Measurements from ENCODE around the gene TMIE.

Gene TMIE, protein sequence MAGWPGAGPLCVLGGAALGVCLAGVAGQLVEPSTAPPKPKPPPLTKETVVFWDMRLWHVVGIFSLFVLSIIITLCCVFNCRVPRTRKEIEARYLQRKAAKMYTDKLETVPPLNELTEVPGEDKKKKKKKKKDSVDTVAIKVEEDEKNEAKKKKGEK

DNA sequence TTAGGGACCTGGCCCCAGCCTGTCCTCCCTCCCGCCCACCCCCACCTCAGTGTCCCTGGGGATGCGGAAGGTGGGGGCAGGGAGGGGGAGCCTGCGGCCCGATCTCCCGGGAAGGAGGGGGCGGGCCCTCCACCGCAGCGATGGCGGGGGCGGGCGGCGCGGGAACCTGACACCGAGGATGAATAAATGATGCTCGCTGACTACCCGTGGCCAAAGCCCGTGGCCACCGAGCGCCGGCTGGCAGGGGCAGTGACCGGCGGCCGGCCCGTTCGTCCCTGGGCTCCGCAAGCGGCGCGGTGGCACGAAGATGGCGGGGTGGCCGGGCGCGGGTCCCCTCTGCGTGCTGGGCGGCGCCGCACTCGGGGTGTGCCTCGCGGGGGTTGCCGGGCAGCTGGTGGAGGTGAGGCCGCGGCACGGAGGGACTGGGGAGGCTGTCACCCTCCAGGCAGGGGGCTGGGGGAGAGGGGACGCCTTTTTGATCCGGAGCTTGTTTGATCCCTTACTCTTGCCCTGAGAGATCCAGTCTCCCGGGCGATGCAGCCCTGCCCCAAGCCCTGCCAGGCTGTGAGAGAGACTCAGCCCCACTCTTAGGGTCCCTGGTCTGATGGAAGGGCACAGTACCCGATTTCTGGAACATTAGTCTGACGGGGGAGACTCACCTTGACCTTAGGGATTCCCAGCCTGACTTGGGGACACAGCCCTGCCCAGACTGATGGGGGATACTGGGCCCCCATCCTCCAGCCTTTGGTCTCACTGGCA is at the start of gene TMIE:
Gene TMIE, plus strand, starts transcription at position 212 of the 759 bp plus-strand sequence. Its CDS starts 96 bp downstream, at position 308.
- no peak for DNase-seq

DNA sequence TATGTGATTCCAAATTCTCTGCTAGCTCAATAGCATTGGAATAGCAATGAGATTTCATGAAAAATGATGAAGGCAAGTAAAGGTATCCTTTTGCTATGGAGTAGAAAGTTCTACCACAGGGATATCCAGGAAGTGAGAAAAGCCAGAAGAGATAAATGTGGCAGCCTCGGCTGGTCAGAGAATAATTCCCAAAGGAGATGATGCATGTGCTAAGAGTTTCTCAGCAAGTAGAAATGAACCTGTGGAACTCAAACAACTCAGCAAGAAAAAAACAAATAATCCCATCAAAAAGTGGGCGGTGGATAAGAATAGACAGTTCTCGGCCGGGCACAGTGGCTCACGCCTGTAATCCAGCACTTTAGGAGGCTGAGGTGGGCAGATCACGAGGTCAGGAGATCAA is 45.9 kb upstream of the TMIE start:
- no peak for DNase-seq

DNA sequence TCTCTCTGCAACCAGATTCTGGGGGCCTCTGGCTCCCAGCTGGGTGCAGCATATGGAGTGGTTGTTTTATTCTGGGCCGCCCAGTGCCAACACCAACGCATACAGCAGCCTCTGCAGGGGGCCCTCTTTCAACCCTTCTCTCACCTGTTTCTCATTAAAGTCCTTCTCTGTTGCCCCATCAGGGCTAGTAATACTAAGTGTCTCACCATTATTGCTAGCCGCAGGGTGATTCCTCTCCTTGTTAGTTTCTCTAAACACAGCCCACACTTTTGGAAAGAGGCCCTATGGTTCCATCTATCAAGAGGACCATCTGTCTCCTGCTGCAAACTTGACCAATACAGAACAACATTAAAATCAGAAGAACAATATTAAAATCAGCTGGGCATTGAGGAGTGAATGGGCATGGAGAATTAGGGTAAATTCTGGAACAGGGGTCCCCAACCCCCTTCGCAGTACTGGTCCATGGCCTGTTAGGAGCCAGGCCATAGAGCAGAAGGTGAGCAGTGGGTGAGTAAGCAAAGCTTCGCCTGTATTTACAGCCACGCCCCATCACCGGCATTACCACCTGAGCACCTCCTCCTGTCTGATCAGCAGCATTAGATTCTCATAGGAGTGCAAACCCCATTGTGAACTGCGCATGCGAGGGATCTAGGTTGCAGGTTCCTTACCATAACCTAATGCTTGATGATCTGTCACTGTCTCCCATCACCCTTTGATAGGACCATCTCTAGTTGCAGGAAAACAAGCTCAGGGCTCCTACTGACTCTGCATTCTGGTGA is 44.2 kb upstream of the TMIE start:
- DNase-seq = no peak

DNA sequence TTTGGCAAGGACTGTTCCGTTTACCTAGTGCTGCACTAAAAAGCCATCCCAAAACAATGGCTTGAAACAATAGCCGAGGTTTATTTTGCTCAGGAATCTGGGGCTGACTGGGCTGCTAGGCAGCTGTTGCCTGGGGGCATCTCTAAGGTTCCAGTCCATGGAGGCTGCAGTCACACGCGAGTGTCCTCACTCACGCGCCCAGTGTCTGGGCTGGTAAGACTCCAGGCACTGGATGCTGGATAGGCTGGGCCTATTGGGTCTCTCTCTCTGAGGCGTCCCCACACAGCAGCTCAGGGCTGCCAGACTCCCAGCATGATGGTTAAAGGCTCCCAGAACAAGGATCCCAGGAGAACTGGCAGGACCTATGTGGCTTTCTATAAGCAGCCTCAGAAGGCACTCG is 41.9 kb upstream of the TMIE start:
- DNase-seq = no peak

DNA sequence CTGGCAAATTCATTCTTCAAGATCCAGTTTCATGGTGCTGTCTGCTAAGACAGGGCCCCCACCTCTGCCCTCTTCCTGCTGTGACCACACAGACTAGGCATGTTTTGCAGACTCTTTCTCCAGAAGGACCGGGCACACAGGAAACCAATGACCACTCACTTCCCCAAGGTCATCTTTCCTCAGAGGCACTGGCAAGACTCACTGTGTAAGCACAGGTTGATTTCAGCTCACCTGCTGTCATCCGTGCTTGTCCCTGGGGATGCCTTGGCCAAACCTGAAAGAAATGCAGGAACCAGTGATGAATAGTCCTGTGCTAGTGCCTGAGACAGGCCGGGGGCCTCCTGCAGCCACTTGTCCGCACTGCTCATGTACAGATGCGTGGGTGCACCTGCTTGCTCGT is 41.2 kb upstream of the TMIE start:
- no peak for DNase-seq

DNA sequence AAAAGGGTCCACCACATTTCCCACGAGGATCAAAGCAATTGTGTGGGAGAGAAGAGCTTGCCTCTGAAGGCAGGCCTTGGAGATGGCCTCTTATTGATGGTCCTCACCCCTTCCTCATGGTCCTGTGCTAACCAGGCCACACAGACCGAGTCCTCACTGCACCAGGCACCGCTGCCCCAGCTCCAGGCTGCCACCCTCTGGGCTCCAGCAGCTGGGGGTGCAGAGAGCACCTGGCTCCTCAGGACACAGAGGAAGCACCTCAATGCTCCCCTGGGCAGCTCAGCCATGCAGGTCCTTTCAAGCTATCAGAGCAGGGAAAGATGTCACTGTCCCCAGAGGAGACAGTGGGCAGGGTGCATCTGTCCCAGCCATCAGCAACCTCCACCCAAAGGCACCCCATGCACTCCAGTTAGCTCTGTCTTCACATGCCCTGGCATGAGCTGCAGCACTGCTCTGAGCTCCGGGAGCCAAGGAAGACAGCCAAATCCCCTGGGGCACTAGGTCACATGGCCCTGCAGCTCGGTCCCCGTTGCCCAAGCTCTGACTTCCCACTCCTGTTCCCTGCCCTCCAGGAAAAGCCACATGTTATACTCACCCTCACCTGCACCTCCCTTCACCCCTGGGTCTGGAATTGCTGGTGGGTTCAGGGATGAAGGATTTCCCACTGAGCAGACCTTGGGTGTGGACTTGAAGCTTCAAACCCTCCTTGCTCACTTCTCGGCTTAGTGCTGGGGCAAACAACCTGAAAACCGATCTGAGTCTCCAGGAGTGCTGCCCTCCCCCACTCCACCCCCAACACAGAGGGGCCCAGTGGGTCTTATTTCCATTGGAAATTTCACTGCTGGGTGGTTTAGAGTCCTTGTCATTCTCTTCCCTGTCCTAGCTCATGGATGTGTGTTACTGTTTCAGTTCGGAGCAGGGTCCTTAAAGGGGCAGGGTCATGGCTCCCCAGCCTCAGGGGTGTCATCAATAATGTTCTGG is 40.4 kb upstream of the TMIE start:
- DNase-seq = no peak

DNA sequence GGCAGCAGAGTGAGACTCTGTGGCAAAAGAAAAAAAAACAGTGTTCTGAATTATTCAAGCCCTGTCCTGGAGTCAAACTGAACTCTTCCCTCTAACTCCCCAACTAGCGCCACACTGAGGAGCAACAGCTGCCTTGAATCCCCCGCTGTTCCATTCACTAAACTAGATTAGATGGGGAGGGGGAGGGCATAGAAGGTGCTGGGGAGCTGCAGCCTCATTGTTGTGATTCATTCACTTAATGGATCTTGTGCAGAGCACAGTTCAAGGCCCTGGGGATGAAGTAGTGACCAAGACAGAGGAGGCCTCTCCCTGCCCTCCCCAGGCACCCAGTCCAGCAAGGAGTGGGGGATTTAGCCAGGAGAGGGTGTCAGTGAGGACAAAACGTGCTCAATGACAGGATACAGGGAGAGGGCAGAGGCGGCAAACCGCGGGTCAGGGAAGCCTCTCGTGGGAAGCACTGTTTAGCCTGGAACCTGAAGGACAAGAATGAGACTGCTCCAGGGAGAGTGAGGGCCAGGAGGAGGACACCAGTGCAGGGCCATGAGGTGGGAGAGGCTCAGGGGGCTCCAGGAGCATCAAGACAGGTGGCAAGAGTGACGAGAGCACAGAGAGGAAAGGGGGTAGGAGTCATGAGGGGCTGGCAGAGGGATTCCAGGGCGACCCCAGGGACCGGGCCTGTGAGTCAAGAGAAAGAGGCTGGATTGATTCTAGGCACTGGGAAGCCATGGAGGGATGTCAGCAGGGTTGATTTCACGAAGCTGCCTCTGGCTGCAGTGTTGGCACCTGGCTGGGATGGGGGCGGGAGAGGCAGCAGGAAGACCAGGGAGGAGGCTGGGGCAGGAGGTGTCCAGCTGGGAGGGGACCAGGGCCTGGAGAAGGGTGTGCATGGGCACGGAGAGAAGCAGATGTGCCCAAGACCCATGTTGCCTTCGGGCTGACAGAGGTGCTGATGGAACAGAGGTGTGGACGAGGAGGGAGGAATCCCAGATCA is 39.1 kb upstream of the TMIE start:
- no peak for DNase-seq

DNA sequence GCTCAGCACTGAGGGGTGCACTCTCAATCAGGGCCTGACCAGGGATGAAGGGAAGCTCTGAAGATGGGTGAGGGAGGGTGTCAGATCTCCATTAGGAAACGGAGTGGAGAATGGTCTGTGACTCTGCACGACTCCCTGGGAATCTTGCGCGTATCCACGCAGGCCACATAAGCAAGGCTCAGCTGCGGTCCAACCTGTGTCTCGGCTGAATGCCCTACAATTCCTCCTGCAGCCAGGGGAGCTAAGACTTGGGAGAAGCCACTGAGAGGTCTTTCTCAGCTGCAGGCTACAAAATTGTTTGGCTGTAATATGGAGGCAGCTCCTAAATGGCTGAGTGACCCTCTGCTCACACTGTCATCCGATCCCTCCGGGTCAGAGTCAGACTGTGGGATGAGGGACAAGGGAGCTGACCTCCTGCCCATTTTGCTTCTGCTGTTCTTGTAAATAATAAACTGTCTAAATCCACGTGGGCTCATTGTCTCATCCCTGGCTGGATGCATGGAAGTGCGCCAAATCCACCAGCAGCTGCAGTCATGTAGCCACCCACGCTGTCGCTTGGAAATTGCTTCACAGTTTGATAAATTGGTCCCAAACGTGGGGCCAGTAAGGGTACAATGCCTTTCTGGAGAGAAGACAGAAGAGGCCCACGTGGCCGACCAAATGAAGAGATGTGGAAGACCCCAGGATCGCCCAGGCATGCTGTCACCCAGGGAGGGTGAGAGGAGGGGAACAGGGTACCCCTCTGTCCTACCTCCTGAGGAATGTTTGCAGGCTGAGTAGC is 38.2 kb upstream of the TMIE start:
- no peak for DNase-seq

DNA sequence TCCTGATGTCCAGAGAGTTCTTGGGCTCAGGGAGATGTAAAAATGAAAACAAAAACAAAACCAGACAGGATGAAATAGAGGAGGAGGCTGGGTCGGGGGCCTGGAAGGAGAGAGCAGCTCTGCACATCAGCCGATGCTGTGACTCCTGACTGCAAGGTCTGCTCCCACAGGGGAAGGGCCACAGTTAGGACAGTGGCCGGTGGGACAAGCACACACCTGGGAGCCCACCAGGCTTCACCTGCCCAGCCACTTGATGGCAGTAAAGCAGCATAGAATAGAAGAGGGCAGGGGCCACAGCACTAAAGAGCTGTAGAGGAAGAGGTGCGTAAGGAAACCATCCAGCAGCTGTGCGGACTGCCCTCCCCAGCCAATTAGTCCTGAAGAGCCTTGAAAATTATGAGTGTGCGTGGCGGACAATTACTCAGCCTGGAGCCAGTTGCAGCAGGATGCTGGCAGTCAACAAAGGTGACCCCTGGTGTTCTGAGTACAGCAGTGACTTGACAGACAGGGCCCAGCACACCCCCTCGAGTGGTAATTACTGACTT is 37.5 kb upstream of the TMIE start:
- DNase-seq = peak; percentile 9

DNA sequence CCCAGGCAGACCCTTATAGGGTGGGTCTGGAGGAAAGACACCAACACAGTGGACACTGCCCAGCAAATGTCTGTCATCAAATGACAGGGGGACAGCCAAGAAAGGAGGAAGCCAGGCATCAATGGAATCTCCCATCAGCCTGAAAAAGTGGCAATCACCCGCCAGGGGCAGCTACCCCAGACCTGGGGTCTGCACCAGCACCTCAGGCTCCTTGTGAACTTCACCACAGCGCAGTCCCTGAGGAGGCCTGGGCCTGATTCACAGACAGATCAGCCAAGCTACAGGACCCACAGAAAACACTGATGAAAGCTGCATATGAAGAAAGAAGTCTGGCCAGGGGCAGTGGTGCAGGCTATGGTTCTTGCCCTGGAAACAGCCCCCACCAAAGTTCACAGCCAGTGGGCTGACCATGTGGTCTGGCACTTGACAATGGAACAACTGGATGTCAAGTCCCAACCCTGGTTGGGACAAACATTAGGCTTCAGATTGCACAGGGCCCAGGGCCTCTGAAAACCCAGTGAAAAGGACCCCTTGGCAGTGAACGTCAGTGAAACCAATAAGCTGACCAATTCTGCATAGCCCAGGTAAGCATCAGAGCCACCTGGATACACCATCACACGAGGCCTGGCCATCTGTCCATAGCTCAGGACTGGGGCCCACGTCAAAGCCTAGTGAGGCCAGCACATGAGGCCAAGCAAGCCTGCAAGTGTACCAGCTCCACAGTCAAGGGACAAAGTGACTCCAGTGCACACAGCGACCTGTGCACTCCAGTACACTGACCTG is 36.8 kb upstream of the TMIE start:
- no peak for DNase-seq

DNA sequence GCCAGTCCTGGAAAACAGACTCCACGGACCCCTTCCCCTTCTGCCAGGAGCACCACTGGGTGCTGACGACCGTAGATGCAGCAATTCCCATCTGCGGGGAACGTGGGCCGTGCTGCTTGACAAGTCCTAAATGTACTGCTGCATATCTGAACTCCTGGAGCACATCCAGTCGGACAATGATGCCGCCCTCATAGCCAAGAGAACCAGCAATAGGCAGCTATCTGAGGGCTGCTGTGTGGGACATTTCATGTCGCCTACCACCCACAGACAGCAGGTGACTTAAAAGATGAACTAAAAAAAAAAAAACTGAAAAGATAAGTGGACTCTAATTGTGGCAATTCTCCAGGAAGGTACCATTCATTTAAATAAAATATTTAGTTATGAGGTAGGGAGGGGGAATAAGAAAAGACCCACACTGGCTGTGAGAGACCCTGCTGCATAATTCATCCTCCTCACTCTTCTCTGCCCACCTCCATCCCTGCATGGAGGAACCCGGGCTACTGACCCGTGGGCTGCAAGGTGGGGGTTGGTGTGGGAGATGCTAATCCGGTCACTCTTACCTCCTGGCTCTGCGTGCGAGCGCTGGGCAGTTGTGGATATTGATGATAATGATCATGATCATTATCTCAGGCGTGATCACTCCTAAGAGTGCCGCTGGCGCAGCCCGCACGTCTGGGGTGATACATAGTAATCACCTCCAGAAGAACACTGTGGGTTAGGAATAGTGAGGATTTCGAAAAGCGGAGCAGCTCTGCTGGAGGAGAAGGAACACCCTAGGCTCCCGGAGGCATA is 36.0 kb upstream of the TMIE start:
- no peak for DNase-seq

DNA sequence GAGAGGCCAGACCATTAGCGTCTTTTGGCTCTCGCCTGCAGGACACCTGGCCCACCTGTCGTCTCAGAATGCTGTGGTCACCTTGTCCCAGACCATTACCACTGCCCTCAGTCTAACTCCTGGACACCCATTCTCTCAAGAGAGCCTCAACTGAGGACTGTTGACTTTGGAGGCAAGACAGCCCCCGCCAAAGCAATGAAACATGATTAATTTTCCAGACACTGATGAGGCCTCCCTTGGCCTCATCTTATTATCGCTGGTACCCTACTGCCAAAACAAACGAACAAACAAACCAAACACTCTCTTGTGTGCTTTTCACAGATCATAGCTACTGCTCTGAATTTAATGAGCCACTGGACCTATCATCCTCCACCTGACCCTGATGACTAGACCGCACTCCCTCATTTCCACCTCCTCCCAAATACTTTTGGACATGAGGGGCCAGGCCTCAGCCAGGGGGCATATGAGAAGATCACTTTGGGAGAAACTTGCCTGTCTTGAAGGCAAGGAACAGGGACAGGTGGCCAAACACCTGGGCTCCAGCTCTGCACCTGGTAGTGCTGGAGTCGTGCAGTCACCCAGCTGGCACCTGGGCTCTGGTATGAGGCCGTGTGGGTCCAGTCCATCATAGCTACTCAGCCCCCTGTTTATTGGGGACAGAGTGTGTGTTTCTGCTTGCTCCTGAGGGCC is 35.3 kb upstream of the TMIE start:
- DNase-seq = no peak

DNA sequence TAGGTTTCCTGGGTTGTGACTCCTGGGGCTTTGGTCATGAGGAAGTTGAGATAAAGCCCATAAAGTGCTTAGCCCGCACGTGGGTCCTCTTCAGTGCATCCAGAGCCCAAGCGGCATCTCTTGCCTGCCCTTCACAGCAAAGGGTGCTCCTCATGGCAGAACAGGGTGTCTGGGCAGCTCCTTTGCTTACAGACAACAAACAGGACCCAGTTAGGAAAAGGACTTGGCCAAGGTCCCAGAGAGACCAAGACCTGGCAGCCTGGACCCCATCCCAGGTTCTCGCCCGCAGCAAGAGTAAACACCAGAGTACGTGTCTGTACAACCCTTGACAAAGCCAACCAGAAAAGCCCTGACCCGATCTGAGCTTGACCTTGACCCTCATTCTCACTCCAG is 34.7 kb upstream of the TMIE start:
- DNase-seq = no peak

DNA sequence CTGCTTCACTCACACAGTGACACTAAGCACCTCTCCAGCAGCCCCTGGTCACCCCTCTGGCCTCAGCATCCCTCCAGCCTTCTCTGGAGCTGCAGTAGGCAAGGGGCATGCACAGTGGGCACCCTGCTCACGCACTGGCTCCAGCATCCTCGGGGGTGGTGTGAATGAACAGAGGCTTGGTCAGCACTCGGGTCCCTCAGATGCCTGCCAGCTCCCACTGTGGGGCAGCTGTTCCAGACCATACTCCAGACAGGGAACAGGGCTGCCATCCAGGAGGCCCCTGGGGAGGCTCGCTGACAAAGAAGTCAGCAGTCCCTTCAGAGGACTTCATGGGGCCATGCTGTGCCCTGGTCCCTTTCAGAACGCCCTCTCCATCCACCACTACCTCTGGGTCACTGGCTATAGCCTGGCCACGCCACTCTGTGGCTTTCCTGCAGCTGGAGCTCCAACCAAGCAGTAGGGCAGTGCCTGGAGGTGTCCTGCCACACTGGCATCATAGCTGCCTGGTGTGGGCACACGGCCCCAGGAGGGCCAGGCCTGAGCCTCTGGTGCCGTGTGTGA is 34.1 kb upstream of the TMIE start:
- DNase-seq = no peak

DNA sequence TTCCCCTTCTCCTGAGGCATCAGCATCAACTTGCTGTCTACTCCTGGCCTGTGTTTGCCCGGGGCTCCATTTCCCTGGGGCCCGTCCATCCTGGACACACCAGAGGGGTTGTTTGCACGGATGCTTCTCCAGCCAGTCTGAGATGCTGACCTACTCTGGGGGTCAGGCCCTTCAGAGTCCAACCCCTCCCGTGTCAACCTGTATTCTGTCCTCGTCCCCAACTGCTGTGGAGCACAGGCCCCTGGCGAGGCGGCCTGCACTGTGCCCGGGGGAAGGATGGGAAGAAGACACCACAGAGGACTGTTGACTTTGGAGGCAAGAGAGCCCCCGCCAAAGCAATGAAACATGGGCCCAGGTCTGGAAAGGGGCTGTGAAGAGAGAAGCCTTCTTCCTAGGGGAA is 33.5 kb upstream of the TMIE start:
- DNase-seq = no peak

DNA sequence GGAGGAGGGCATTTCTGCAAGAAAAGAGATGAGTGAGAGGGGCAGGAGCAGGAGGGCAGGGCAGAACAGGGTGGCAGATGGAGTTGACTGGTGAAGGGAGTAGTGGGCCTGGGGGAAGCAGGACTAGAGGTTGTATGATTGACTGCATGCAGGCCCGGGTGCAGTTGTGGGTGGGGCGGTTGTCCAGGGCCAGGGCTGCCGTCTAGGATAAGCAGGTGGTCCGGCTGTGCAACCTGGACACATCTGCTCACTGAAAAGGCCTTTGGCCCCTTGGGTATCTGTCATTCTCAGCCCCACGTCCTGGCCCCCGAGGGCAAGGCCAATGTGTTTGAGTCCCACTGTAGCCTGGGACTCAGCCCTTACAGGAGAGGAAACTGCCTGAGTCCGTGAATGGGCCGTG is 33.1 kb upstream of the TMIE start:
- no peak for DNase-seq

DNA sequence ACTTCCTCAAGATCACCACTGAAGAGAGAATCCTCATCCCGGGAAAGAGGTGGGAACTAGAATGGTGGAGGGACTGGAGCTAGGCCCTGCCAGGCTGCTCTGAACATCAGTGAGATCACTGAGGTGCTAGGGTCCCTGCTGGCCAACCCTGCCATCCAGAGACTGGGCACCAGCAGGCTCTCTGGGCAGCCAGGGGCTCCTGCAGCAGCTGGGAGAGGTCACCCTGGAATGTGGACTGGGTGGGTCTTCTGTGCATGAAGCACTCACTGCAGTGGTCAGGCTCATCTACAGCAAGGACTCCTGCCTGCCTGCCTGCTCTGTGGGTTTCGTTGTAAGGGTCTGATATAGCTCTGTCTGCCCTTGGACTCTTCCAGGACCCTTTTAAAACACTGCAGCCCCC is 32.6 kb upstream of the TMIE start:
- DNase-seq = no peak
